Hepatocyte (in vitro differentiated cells): Measurements from ENCODE around the gene SLC37A1. TPM values are rescaled to one million over a fixed set of nuclear protein-coding genes. Genes with fewer than 3 reads are reported as not detected.

Experiments
- DNase-seq: peaks from one replicate; pipeline ENCODE4 v3.0.0-alpha.2; 2016; ENCODE audit warnings: low spot score
- H2AFZ ChIP-seq: fragments of 200-600 bp; sonication (generic); 2 replicates; pipeline ENCODE4 v1.6.0; 2016; ENCODE audit warnings: antibody characterized with exemption, mild to moderate bottlenecking
- H3K27ac ChIP-seq: fragments of 200-600 bp; sonication (generic); 2 replicates; pipeline ENCODE4 v1.5.1; 2016; ENCODE audit warnings: mild to moderate bottlenecking
- H3K27me3 ChIP-seq: fragments of 200-600 bp; sonication (generic); 2 replicates; pipeline ENCODE4 v1.6.1; 2016
- H3K36me3 ChIP-seq: fragments of 200-600 bp; sonication (generic); replicated peaks from 2 replicates; pipeline ENCODE4 v1.5.1; 2016; ENCODE audit warnings: low read depth; ENCODE audit not compliant: insufficient read depth
- H3K4me1 ChIP-seq: fragments of 200-600 bp; sonication (generic); 2 replicates; pipeline ENCODE4 v1.5.1; 2016; ENCODE audit warnings: mild to moderate bottlenecking, moderate library complexity; ENCODE audit not compliant: insufficient read depth
- H3K4me2 ChIP-seq: fragments of 200-600 bp; sonication (generic); 2 replicates; pipeline ENCODE4 v1.6.0; 2016
- H3K4me3 ChIP-seq: fragments of 200-600 bp; sonication (generic); 2 replicates; pipeline ENCODE4 v1.5.1; 2016; ENCODE audit warnings: mild to moderate bottlenecking
- H3K79me2 ChIP-seq: fragments of 200-600 bp; sonication (generic); 2 replicates; pipeline ENCODE4 v1.6.0; 2017; ENCODE audit warnings: mild to moderate bottlenecking
- H3K9me2 ChIP-seq: fragments of 200-600 bp; sonication (generic); replicated peaks from 2 replicates; pipeline ENCODE4 v1.6.0; 2017; ENCODE audit warnings: mild to moderate bottlenecking; ENCODE audit not compliant: insufficient read depth
- H3K9me3 ChIP-seq: fragments of 200-600 bp; sonication (generic); 2 replicates; pipeline ENCODE4 v1.5.1; 2016; ENCODE audit warnings: low read depth, mild to moderate bottlenecking
- H4K20me1 ChIP-seq: fragments of 200-600 bp; sonication (generic); 2 replicates; pipeline ENCODE4 v1.6.0; 2016; ENCODE audit warnings: mild to moderate bottlenecking; ENCODE audit not compliant: insufficient read depth, poor library complexity, severe bottlenecking
- CTCF ChIP-seq: fragments of 200-600 bp; sonication (generic); IDR thresholded peaks from 2 replicates; pipeline ENCODE4 v1.5.1; 2016; ENCODE audit warnings: antibody characterized with exemption, mild to moderate bottlenecking; ENCODE audit not compliant: poor library complexity
- EZH2 ChIP-seq: fragments of 200-600 bp; sonication (generic); IDR thresholded peaks from 2 replicates; pipeline ENCODE4 v1.6.1; 2016; ENCODE audit warnings: antibody characterized with exemption, mild to moderate bottlenecking, borderline replicate concordance
- EZH2phosphoT487 ChIP-seq: fragments of 200-600 bp; sonication (generic); IDR thresholded peaks from one replicate; pipeline ENCODE4 v1.6.1; 2018; ENCODE audit warnings: antibody characterized with exemption, mild to moderate bottlenecking, low read depth, moderate library complexity; ENCODE audit not compliant: unreplicated experiment, severe bottlenecking
- WGBS: methylation state at CpG from one replicate; pipeline ENCODE4 v1.1.6; 2016; ENCODE audit warnings: low lambda C conversion rate; ENCODE audit errors: missing lambda C conversion rate; 5-methylcytosine and 5-hydroxymethylcytosine counted together
- polyA plus RNA-seq: library from polyadenylated mRNA; unstranded; fragments of >200 nt; fragmentation: Nextera tagmentation; extraction: Ambion mirVana; gene quantifications from 2 replicates; pipeline ENCODE4 v1.2.1, GENCODE V29; 2016
- total RNA-seq: library from RNA; depleted of rRNA; stranded (reverse); fragments of >200 nt; gene quantifications from 2 replicates; pipeline ENCODE4 v1.2.3, GENCODE V29; 2014

Gene SLC37A1
- total and polyA plus RNA-seq, 2 experiments from 2014 or later: 17.9 to 18.5 TPM

DNA sequence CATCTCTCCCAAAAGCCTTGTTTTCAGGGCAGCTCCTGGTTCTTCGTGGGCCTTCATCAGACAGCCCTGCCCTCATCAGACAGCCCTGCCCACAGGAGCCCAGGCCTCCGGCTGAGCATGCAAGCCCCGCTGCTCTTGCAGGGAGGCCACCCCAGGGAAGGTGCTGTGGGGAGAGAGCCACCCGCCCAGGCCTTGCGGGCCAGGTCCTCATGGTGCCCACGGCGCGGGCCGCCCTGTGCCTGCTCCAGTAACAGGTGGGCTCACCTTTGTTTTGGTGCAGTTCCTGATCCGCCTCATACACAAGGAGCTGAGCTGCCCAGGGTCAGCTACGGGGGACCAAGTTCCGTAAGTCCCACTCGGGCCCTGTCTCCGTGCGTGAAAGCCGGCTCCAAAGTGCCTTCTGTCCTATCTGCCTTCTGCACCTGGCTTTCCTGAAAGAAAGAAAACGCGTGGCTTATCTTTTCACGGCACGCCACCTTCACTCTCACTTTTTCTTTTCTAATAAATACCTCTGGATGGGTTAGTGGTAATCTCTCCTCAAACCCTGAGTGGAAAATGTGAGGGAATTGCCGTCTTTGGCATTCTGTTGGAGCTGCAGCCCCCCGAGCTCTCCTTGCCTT lies 65.9 kb downstream of the SLC37A1 start:
- no peak overlapping the region for H3K27ac ChIP-seq
- H3K27me3 ChIP-seq: no peaks in the 10 kb centered on the region
- no peak overlapping the region for H2AFZ ChIP-seq
- TF ChIP-seq EZH2 (no peak), EZH2phosphoT487 (no peak), CTCF (no peak)
- 91% methylated on average over 18 of the region's 22 CpGs for WGBS
- H3K4me2 ChIP-seq: no peak overlapping the region
- DNase-seq: no peak
- H3K9me2 ChIP-seq: no peaks in the 10 kb centered on the region
- no peaks in the 10 kb centered on the region for H3K4me1 ChIP-seq
- H3K9me3 ChIP-seq: peaks cover 10% of the 10 kb centered on the region
- peaks cover 4% of the 10 kb centered on the region for H3K36me3 ChIP-seq
- no peak overlapping the region for H3K4me3 ChIP-seq
- H3K79me2 ChIP-seq: no peaks in the 10 kb centered on the region
- no peaks in the 10 kb centered on the region for H4K20me1 ChIP-seq

- Histone ChIP-seq H3K27ac (no peak overlapping the region), H3K9me2 (no peaks in the 10 kb centered on the region), H3K79me2 (no peaks in the 10 kb centered on the region), H3K4me2 (no peak overlapping the region), H3K27me3 (no peaks in the 10 kb centered on the region), H3K9me3 (peaks cover 10% of the 10 kb centered on the region), H4K20me1 (no peaks in the 10 kb centered on the region), H3K4me1 (no peaks in the 10 kb centered on the region), H2AFZ (no peak overlapping the region), H3K36me3 (peaks cover 4% of the 10 kb centered on the region), H3K4me3 (no peak overlapping the region)
- DNase-seq: no peak
- TF ChIP-seq CTCF (no peak), EZH2 (no peak), EZH2phosphoT487 (no peak)
- 94% methylated on average over 15 of the region's 16 CpGs for WGBS
Observed at GRCh38 chr21:42580076-42580792, 66.6 kb downstream of the SLC37A1 start.

DNA sequence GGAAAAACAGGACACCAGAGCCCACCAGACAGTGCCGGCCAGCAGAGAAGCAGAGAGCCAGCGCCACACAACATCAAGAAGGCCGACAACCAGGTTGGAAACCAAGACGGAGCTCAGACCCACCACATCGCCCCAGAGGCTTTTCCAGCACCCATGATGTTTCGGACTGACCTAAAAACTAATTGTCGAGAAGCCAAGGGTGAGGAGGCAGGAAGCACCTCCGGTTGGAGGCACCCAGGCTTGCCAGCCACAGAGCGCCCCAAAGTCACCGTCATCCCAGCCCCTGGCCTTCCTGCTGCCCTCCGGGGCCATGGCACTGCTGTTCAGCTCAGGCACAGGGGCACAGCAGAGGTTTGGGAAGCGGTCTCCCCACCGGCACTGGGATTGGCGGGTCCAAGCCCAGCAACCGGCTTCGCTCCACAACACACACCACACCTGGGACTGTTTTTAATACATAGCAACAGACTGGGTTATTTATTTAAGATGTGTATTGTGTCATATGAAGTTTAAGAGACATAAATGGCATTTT lies 67.2 kb downstream of the SLC37A1 start:
- no peak for DNase-seq
- no peak overlapping the region for H2AFZ ChIP-seq
- no peak overlapping the region for H3K27ac ChIP-seq
- no peak for TF ChIP-seq EZH2phosphoT487
- no peak for TF ChIP-seq CTCF
- no peak for TF ChIP-seq EZH2
- WGBS: 92% methylated on average over 16 of the region's 16 CpGs
- no peaks in the 10 kb centered on the region for H3K4me1 ChIP-seq
- no peaks in the 10 kb centered on the region for H3K9me2 ChIP-seq
- H3K4me2 ChIP-seq: no peak overlapping the region
- no peaks in the 10 kb centered on the region for H4K20me1 ChIP-seq
- no peaks in the 10 kb centered on the region for H3K27me3 ChIP-seq
- H3K9me3 ChIP-seq: peaks cover 10% of the 10 kb centered on the region
- H3K79me2 ChIP-seq: no peaks in the 10 kb centered on the region
- no peak overlapping the region for H3K4me3 ChIP-seq
- peaks cover 4% of the 10 kb centered on the region for H3K36me3 ChIP-seq
